ENCODE measurements around the gene DSCAML1. TPM values are rescaled to one million over a fixed set of nuclear protein-coding genes. Genes with fewer than 3 reads are reported as not detected.

DSCAML1 gene
- total RNA-seq, 1 donor = not detected

GRCh38 chr11:117489999-117490679 is 306.9 kb downstream of the DSCAML1 start:
- no peak for DNase-seq (ENCODE audit: low read depth)
- no peak for TF ChIP-seq CTCF (IDR thresholded peaks at IDR 0.05; ENCODE audit: insufficient read depth, low read depth, low read length)
- no peak overlapping the region for H3K4me3 ChIP-seq (ENCODE audit: low read depth, low read length)

DNA sequence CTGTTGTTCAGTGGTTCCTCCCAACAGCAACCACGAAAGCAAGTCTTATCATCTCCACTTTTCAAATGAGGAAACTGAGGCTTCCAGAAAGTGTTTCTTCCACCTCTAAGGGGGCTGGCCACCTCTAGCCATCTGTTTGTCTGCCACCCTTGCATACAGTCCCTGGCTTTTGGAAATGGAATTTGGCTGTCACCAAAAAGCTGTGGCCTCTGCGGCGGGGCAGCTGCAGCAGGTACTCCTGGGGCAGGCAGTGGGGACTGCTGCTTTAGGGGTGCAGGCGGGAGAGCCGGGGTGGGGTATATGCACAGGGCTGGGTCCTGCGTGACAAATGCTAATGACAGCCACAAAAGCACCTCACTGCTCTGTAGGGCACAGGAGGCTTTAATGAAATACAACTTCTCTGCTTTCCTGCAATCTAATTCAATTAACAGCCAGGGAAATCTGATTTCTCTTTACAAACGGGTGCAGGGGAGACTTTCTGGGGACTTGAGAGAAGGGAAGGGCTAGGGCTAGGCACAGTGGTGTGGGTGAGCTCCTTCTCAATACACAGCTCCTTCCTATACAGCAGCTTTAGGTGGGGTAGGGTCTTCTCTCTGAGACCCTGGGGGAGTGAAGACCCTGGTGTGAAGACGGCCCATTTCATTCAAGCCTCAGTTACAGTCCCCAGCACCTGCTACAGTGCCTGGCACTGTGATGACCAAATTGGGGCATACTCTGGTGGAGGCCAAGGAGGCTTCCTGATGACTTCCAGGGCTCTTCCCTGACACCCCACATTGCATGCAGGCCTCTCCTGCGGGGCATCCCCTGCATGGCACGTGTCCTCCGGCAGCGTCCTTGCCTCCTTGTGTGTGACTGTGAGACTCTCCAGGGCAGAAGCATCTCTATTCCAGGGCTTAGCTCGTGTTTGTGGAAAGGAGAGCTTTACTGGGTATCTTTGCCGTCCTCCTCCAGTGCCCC is 307.7 kb downstream of the DSCAML1 start:
- no peak for DNase-seq (ENCODE audit: low read depth)
- TF ChIP-seq CTCF (IDR thresholded peaks at IDR 0.05; ENCODE audit: insufficient read depth, low read depth, low read length) = no peak
- no peak overlapping the region for H3K4me3 ChIP-seq (ENCODE audit: low read depth, low read length)

GRCh38 chr11:117486059-117486458 is 311.0 kb downstream of the DSCAML1 start:
- no peak for DNase-seq (ENCODE audit: low read depth)
- TF ChIP-seq CTCF (IDR thresholded peaks at IDR 0.05; ENCODE audit: insufficient read depth, low read depth, low read length) = no peak
- H3K4me3 ChIP-seq (ENCODE audit: low read depth, low read length) = no peak overlapping the region

DNA sequence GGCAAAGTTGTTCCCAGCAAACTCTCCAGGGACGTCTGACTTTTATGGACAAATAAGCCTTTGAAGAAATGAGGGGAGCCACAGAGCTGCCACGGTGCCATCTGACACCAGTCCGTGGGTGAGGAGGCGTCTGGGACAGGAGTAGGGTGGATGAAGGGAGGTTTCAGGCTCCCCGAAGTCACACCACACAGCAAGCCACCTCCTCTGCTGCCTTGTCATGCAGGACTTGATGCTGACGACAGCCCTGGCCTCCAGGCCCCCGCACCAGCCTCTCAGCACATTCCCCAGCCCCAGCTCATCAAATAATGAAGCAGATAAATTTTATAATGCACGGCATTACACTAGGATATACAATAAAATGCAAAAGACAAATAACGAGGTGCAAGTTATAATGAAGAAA is 312.9 kb downstream of the DSCAML1 start:
- TF ChIP-seq CTCF (IDR thresholded peaks at IDR 0.05; ENCODE audit: insufficient read depth, low read depth, low read length) = no peak
- DNase-seq (ENCODE audit: low read depth) = no peak
- H3K4me3 ChIP-seq (ENCODE audit: low read depth, low read length) = no peak overlapping the region

GRCh38 chr11:117483372-117483771 is 313.6 kb downstream of the DSCAML1 start:
- TF ChIP-seq CTCF (IDR thresholded peaks at IDR 0.05; ENCODE audit: insufficient read depth, low read depth, low read length) = no peak
- H3K4me3 ChIP-seq (ENCODE audit: low read depth, low read length) = no peak overlapping the region

GRCh38 chr11:117482881-117483280 is 314.1 kb downstream of the DSCAML1 start:
- DNase-seq (ENCODE audit: low read depth) = no peak
- H3K4me3 ChIP-seq (ENCODE audit: low read depth, low read length) = no peak overlapping the region
- TF ChIP-seq CTCF (IDR thresholded peaks at IDR 0.05; ENCODE audit: insufficient read depth, low read depth, low read length) = no peak

More at GRCh38 chr11:117483372-117483771, 313.6 kb downstream of the DSCAML1 start:
- DNase-seq (ENCODE audit: low read depth) = no peak
